GM04504 (cell line): ENCODE results near the gene DBNDD1.

Experiments
- DNase-seq: peaks from one replicate; pipeline ENCODE4 v3.0.0-alpha.2; 2012; ENCODE audit warnings: low read depth

DBNDD1 gene

DNA sequence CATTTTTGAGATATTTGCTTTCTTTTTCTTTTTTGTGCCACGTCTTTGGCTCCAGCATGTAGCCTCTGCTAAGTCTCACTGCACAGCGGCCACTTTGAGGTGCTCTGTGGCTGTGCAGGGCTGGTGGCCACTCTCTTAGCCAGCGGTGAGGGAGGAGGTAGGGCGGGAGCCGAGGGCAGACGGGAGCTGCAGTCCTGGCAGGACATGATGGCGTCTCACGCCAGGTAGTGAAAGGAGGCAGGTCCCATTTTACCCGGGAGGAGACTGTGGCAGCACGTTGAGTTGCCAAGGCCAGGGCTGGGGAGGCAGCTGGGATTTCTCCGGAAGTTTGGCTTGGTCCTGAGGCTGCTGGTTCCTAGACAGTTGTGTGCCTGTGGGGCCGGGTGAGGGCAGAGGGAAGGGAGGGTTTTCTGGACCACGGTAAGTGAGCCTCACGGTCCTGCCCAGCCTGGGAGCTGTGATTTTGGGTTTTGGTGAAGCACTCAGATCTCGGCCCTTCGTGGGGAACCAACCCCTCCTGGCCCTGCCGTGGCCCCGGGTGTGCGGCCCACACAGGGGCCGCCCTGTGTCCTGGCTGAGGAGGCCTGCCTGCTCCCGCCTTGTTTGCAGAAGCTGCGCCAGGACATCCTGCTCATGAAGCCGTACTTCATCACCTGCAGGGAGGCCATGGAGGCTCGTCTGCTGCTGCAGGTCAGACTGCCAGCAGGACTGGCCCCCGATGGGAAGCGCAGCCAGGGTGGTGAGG lies 56.3 kb downstream of the DBNDD1 start:
- no peak for DNase-seq

DNA sequence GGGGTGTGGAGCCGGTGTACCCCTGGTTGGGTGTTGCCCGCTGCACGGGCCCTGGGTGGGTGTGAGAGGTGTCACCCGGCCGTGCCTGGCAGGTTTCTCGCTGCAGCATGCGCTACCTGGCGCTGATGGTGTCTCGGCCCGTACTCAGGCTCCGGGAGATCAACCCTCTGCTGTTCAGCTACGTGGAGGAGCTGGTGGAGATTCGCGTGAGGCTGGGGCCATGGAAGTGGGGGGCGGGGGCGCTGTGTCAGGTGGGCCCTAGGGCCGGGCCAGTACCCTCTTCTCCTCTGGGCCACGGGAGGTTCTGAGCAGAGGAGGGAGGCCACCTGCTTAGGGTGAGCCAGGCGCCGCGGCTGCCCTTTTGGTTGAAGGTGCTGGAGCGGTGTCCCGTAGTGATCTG lies 57.3 kb downstream of the DBNDD1 start:
- DNase-seq: no peak

DNA sequence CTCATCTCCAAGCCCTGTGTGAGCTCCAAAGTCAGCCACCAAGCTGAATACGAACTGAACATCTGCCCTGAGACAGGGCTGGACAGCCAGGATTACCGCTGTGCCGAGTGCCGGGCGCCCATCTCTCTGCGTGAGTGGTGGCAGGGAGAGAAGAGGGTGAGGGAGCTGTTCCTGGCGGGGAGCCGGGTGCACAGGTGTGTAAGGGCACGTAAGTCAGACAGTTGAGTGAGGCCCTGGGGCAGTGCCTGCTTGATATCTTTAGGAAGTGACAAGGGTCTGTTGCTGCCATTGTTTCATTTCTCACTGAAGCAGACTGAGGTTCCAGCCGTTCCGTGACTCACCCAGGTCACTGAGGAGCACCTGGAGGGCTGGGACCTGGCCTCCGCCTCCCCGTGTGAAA lies 58.3 kb downstream of the DBNDD1 start:
- DNase-seq: no peak

DNA sequence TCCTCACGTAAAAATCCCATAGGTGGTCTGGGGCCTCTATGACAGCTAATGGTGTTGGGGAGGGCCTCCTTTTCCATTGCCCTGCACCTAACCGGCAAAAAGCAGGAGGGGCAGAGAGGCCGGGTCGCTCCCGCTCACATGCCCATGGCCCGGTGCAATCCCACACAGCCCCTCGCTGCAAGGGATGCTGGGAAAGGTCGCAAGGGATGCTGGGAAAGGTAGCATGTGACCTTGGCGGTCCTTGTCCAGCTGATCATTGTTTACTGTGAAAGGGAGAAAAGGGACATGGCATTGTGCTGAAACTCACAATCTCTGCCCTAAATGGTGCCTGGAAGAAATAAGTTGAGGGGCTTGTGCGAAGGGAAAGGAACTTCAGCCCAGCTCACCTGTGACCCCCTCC lies 60.7 kb downstream of the DBNDD1 start:
- DNase-seq: no peak

DNA sequence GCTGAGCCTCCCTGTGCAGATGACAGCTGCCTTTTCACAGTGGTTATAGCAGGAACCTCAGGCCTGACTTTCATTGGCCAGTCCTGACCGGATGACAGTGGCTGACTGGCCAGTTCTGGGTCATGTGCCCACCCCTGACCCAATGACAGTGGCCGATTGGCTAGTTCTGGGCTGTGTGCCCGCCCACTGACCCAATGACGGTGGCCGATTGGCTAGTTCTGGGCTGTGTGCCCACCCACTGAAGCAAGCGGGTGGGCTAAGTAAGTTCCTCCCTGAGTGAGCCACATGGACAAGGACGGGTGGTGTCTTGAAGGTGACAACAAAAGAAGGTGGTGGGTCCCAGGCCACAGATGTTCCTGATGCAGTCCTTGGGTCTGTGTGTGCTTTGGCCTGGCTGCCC lies 61.2 kb downstream of the DBNDD1 start:
- no peak for DNase-seq

DNA sequence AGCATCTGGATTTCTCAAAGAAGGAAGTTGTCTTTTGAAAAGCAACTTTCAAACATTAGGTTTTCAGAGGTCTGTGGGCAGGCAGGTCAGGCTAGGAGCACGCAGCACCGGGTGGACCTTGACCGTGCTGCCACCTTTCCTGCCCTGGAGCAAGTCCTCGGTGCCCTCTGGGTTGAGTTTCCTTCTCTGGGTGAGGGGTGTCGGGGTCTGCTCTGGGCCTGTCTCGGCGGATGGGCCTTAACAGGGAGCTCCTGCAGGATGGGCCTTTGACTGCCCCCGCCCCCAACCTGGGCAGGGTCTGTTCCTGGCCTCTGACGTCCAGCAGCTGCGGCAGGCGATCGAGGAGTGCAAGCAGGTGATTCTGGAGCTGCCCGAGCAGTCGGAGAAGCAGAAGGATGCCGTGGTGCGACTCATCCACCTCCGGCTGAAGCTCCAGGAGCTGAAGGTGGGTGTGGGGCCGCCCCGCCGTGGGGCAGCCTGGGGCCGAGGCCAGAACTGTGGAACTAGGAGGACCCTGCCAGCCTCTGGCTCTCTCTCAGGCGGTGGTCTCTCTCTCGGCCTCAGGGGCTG lies 62.0 kb downstream of the DBNDD1 start:
- DNase-seq: no peak

DNA sequence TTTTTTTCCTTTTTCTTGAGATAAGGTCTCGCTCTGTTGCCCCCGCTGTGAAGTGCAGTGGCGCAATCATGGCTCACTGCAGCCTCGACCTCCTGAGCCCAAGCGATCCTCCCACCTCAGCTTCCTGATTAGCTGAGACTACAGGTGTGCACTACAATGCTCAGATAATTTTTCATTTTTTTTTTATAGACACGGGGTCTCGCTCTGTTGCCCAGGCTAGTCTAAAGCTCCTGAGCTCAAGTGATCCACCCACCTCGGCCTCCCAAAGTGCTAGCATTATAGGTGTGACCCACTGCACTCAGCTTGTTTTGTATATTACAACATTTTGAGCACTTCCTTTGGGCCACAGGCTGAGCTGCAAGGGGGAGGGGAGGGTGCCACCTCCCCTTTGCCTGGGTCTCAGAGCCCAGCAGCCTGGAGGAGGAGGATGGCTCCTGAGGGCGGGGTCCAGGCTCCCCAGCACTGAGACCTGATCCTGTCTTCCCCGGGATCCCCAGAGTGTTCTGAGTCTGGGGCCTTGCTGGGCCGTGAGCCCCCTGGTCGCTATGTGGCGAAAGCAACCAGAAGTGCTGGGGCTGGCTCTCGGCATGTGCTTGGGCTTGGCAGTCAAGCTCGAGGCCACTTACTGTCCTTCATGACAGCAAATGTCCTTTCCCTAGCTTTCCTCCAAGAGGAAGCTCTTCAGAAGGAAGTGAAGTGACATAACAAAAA lies 62.6 kb downstream of the DBNDD1 start:
- no peak for DNase-seq

DNA sequence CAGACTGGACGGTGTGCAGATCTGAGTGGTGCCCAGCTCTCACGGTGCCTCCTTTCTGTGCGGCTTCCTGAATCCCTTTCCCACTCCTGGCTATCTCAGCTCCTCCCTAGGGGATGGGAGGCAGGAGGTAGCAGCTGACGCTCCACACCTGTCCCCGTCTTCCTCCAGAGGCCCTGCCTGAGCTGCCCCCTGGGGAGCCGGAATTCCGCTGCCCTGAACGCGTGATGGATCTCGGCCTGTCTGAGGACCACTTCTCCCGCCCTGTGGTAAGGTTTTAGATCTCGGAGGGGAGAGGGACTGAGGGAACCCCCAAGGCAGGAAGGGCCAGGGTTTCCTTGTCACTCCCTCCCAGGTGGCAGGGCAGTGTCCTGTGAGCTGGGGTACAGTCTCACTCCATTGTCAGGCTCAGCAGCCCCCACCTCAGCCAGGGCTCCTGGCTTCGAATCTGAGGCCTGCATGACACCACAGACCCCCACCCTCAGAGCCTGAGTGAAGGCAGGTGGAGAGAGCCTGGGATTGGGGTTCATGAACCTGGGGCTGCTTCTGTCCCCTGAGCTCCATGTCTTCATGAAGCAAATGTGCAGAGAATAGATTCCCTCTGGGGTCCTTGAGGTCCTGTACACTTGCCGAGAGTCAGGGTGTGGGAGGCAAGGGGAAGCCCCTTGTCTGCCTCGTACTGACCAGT lies 64.1 kb downstream of the DBNDD1 start:
- no peak for DNase-seq
